HG03280 (cell line): Measurements from ENCODE around the gene PEPD.

ENCODE experiments used
- ATAC-seq: cut with Tn5 transposase; IDR thresholded peaks from one replicate; pipeline ENCODE4 v1.9.1; 2021; ENCODE audit warnings: mild to moderate bottlenecking, moderate library complexity; ENCODE audit not compliant: unreplicated experiment

Gene PEPD

DNA sequence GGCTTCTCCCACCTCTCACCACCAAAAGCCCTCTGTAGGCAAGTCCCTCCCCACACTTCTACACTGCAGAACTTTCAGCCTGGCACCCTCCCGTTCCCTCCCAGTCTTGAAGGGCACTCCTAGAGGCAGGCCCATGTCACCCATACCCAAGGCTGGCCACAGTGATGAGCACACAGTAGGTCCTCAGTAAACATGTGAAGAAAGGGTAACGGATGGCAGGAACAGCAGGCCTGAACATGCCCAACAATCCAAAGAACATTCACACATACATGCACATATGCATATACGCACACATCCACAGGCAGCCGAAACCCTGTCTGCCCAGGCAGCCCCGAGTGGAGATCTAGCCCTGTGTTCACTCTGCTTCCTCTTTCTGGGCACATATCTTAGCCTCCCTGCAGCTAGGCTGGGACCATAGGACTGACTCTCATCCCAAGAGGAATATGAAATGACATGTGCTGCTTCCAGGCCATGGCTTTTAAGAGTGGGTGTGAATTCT, 92.9 kb downstream of the PEPD start:
- ATAC-seq, result no peak

DNA sequence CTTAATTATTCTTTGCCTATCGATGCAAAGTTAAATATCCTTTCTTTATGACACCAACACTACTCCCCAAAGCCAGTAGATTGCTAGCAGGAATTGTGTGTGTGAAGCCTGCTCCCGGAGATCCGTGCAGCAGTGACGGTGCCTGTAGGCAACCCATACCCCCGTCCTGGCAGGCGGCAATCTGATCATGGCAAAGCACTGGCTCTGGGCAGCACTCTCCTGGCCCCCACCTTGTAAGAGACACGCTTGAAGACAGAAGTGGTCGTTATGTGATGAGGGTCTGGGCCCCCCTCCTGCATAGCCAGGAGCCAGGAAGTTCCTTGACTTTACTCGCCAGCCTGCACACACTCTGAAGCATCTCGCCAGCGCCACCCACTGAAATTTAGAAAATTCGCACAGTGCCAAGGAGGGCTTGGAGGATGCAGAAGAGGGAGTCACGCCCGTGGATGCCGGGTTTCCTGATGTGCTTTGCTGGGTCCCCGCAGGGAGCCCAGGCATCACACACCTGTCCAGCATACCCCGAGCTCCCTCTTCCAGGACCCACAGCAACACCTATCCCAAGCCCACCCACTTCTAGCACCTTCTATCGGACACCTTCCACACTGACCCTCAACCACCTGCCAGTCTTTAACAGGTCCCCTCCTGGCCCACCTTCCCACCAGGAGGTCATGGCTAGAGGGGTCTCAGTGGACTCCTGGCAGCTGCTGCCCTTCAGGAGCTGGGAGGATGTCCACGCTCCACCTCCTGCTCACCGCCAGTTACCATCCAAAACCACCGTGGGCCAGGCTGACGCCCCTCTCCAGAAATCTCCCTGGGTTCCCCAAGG, 93.6 kb downstream of the PEPD start:
- no peak for ATAC-seq

DNA sequence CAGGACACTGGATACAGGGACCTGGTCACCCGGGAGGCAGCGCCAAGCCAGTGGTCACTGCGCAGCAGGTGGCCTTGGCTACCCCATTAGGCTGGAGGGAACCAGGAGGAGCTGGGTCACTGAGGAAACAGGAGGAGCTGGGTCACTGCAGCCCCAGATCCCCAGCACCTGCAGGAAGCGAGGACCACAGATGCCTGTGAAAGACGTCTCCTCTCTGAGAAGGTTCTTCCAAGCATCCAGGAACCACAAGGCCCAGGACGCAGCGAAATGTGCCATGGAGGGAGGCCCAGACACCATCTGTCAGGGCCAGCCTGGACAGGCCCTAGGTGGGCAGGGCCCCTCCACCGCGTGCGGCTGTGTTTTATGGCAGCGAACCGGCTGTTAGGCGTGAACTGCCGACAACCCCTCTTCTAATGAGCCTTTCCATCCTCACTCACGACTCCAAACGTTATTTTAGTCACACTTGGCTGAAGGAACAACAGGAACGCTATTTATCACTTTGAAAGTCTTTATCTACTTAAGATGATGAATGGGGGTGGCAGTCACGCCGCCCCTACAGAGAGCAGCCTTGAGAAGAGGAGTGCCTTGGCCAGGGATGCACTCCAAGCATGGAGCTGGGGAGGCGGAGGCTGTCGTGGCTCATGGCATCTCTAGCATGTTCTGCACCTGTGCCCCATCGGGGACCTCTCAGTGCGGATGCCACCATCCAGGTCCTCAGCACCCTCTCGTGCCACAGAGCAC, 94.8 kb downstream of the PEPD start:
- no peak for ATAC-seq

DNA sequence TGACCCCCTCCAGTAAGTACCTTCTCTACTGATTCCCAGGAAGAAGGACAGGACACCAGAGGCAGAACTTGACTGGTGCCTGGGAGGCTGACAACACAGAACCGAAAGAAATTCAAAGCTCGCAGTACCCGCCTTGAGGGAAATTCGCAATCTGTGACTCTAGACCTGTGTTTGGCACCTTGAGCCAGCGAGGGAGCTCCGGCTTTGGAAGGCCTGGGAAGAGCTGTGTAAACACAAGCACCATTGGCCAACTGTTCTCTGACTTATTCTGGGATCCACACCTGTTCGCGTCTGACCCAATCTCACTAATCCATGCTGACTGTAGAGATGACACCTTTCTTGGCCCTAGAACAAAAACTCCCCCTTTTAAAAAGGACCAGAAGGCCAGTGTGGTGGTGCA, 97.4 kb downstream of the PEPD start:
- no peak for ATAC-seq

DNA sequence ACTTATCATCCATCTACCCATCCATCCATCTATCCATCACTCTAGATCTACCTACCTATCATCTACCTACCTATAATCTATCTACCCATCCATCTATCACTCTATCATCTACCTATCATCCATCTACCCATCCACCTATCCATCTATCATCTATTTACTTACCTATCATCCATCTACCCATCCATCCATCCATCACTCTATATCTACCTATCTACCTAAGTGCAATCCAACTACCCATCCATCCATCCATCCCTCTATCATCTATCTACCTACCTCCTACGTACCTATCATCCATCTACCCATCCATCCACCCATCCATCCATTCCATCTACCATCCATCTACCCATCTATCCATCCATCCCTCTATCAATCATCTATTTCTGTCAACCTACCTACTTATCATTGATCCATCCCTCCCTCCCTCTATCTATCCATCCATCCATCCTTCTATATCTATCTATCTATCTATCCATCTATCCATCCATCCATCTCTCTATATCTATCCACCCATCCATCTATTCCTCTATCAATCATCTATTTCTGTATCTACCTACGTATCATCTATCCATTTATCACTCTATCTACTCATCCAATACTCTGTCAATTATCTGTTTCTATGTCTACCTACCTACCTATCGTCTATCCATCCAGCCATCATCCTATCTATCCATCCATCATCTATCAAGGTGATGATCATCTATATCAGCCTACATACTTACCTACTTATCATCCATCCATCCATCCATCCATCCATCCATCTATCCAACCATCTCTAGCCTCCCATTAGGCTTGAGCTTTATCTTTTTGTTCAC, 99.0 kb downstream of the PEPD start:
- ATAC-seq, result no peak

DNA sequence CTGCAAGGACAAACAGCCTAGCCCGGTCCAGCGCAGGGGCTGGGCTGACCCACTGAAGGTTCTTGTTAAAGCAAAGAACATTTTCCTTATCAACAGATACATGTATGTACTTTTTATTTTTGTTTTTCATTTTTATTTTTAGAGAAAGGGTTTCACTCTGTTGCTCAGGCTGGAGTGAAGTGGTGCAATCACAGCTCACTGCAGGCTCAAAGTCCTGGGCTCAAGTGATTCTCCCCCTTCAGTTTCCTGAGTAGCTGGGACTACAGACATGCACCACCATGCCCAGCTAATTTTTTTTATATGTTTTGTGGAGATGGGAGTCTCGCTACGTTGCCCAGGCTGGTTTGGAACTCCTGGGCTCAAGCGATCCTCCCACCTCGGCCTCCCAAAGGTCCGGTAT, 100.2 kb downstream of the PEPD start:
- ATAC-seq, result no peak

DNA sequence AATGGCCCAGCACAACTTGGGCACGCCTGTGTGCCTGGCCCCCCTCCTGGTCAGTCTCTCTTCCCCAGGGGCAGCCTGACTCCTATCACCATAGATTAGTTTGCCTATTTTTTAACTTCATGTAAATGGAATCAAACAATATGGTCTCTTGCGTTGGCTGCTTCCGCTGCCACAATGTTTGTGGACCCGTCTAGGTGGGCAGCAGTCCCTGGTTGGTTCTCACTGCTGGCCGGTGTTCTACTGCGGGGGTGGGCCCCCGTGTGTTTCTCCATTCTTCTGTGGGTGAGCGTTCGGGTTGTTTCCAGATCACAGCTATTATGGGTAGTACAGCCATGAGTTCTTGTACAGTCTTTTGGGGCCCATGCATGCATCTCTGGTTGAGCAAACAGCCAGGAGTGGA, 100.8 kb downstream of the PEPD start:
- ATAC-seq, result no peak

DNA sequence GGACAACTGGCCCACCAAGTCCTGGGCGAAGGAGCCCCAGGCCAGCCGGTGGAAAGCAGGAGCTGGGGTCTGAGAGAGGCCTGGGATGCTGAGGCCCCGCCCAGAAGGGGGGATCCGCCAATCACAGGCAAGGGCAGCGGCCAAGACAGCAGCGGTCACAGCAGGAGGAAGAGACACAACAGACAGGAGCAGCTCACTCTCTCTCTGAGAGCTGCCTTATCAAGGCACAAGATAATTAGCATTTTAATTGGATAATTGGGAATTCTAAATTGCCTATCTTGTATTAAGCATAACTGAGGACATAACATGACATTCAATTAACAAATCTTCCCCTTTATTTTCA, 101.8 kb downstream of the PEPD start:
- ATAC-seq, result no peak

DNA sequence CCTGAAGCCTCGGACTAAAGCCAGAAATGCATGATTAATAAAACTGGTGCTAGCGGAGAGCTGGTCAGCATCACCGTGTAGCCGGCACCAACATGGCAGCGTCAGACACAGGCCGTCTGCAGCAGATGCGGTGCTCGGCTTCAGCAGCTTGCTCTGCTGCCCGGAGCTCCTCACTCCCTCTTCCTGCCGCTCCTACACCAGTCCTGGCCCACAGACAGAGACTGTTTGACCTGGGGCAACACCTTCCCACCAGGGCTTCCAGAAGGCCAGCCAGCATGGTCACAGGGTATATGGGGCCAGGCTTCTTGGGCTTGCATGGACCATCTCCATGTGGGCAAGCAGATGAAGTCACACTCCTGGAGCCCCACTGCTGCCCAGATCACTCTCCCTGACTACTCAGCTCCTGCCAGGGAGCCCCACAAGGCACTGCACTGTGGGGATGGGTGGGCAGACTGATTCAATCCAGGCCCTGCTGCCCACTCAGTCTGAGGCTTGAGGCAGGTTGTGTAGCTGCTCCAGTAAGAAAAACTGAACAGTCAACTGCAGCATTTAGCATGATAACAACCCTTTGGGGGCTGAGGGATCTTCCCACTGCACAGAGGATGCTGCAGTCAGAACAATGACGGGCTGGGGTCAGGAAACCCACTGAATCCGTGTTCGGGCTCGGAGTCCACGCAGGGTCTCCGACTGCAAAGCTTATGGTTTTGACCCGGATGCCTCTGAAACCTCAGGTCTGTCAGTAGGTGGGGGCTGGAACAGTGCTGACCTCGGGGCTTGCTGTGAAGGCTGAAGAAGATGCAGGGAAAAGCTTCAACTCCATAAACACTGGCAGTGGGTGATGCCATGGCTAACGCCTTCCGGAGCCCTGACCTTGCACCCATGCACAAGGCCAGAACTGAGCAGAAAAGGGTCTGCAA, 102.5 kb downstream of the PEPD start:
- no peak for ATAC-seq

DNA sequence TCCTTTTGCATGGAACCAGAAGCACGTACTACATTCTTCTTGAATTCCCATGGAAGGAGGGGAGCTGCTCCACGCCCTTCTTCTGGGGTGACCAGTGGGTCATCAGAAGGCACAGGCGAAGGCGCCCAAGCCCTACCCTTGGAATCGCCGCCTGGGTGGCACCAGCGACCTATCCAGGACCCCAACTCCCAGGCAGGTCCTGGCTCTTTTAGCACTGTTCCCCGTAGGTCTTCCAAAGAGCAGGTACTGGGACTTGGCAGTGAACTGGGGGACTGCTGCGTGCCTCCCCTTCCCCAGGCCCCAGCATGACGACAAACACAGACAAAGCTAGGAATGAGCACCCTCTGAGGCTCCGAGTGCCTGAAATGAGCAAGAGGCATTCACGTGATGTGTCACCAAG, 103.1 kb downstream of the PEPD start:
- ATAC-seq, result no peak

DNA sequence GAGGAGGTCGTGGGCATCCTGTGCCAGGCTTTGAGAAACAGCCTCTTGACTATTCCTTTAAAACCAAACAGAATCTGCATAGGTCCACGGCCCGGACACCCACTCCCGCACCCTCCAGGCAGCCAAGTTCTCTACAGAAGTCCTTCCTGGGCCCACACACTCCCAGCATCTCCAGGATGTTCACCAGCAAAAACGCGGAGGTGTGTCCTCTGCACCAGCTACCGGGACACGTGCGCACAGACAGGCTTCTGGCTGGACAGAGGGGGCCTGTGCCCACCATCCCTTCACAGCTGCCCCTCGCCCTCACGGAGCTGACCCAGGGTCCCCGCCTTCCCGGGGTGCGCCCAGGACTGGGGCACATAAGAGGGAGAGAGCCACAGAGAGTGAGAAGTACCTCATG, 103.8 kb downstream of the PEPD start:
- no peak for ATAC-seq

DNA sequence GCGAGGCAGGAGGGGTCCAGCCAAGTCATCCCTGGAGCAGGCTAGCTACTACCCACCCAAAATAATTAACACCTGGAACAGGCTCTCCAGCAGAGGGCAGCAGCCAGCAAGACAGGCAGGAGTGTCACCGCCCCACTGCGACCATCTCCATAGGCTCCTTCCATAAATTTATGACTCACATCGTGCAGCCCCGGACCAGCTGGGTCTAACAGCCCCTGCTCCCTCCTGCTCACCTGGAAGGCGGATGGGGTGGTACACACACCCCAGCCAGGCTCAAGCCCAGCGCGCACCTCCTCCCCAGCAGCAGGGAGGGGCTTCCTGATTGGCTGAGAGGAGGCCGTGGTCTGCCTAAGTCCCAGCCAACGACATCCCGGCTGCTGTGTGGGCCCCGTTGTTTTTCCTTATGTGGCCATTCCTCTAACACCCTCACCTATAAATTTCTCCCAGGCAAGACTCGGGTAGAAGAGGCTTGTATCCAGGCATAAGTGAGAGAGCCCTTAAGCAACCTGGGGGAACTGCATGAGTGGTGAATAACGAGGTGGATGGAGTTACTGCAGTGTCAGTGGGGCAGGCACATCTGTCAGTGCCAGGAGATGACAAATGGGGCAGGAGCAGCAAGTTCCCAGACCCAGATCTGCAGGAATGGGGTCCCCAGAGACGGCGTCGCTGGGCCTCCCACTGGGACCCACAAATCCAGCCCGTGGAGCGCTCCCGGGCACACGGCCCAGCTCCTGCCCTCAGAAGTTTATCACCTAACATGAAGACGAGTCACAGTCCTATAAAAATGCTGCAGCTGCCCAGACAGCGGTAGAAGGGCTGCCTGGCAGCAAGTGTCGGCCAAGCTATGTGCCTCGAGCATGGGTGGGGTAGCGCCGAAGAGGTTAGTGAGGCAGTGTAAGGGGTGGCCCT, 105.0 kb downstream of the PEPD start:
- no peak for ATAC-seq

DNA sequence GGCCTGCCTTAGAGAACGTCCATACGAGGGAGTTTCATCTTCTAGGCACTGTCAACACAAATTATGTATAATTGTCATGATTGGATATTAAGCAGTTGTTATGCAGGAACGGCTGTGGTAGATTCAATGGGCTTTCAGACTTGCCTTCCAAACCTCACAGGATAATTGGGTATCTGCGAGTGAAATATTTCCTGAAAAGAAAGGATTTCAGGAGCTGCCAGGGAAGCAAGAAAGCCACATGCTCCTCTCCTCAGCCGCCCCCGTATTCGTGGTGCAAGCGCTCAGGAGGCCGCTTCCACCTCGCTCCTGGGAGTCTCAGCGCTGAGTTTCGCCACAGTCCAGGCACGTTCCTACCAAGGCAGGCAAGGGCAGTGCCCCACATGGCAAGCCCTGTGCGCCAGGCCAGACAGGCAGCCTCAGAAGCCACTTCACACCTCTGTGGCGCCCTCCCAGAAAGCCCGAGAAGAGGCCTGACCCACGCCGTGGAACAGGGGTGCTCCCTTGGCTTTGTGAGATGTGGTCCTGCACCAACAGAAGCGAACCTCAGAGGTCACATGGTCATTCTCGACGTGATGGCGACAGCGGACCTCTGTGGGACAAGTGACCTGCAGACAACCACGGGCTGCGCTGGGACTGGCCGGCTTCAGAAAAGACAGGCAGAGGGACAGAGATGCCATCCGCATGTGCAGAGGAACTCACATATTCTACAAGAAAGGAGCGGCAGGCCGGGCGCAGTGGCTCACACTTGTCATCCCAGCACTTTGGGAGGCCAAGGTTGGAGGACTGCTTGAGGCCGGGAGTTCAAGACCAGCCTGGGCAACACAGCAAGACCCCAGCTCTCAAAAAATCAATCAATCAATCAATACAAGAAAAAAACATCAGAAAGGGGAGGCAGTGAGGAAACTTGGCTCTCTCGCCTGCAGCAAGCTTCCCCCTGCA, 106.7 kb downstream of the PEPD start:
- no peak for ATAC-seq

DNA sequence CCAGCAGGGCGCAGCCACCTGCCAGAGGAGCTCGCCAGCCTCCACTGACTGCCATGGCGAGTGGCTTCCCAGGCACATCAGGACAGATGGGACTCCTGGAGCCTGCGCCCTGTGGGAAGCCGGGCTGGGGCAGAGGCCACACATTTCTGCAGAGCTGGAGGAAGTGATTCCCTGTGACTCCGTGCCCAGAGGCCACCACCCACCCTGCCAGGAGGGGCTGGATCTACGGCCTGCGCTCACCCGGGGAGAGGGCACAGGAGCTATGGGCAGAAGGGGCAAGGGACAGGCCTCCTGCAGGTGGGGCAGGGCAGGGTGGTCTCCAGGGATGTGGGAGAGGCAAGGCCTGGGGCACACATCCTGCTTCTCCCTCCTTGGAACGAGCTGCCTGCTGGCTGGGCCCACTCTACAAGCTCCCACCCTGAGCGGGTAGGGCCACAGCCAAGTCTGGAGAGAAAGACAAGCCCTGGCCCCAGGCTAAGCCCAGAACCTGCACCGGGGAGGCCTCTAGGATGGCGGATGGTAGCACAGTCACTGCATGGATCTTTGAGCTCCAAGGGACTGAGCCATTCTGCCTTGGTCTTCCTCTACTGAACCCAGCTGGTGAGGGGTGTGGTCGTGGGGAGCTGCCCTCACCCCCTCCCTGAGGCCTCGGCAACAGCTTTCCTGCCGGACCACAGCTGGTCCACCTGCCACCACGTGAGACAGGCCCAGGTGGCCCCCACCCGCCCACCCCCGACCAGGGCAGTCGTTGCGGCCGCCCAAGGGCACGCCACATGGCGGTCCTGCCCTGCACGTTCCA, 107.5 kb downstream of the PEPD start:
- ATAC-seq, result no peak

DNA sequence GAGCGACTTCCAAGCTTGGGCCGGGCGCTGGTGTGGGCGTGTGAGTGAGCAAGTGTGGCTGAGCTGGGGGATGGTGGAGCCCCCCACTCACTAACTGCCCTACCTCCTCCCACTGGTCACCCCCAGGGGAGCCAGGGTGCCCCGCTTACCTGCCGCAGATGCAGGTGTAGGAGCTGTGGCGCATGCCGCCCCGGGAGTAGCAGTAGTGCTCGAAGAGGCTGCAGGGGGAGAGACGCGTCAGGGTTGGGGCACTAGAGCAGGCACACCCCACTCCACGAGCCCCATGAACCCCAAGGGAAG, 108.2 kb downstream of the PEPD start:
- no peak for ATAC-seq

DNA sequence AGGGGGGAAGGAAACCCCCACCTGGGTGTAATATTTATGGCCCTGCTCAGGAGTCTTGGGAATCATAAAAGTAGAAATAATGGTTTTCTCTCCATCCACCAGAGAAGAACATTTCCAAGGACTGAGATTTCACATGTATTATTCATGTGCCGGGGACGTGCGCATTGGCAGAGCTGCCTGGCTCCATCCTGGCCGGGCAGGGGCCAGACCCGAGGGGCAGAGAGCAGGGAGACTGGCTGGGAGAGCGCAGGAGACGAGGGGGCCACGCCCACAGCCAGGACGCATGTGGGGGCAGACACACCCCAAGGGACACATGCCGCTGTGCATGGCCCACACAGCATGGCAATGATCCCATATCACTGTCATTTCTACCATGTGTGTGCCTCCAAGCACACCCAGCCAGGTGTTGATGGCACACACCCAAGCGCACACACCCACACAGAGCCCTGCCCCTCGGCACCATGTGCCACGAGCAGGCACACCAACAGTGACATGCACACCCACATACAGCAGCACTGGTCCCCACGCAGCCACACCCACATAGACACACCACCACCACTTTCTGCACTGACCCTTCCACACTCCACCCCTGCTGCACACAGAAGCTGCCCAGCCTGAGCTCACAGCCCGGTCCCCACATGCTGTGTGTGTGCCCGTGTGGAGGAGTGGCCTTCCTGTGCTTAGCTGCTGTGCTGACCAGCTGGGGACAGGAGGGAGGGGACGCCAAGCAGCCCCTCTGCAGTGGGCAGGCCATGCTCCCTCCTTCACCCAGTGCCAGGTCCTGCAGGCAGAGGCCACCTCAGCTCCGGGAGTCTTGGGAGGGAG, 108.8 kb downstream of the PEPD start:
- no peak for ATAC-seq

DNA sequence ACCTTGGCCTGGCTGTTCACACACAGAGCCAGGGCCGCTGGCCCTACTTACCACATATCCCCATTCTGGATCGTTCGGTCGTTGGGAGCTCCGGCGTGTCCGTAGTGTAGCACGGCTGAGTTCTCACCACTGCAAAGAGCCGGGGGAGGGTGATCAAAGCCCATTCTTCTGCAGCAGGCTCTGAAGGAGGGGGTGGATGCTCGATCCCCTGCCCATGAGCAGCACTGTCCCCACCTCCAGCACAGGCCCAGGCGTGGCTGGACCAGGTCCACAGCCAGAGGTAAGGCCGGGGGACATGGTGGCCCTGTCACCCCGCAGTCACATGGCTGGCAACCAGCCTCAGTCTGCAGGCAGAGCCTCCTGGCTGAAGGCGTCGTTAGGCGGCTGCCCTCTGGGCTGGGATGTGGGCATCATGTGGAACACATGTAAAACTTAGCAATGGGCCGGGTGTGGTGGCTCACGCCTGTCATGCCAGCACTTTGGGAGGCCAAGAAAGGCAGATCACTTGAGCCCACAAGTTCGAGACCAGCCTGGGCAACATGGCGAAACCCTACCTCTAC, 109.9 kb downstream of the PEPD start:
- no peak for ATAC-seq
